HCT116 (cell line): ENCODE results near the gene OSBPL10. TPM values are rescaled to one million over a fixed set of nuclear protein-coding genes. Genes with fewer than 3 reads are reported as not detected.
A peak's percentile ranks its signal among the peaks of the same experiment; 100 is the strongest.

Experiments used
- ATAC-seq: fragments of 200-7000 bp; cut with Tn5 transposase; 2 replicates; pipeline ENCODE4 v1.9.1; 2020; ENCODE audit warnings: mild to moderate bottlenecking, moderate library complexity
- BruUV-seq: library from RNA; stranded (reverse); fragments of 400-500 nt; replicated peaks from 2 replicates; lab custom pipeline; 2021; lab: Mats Ljungman, UMichigan
- CTCF ChIA-PET: fragments of 300-600 bp; sonication (Branson Sonifier 250); formaldehyde crosslinking; loops from one replicate; lab custom pipeline; 2021; ENCODE audit warnings: antibody characterized with exemption; lab: Charles Lee
- POLR2A ChIA-PET: fragments of 300-600, 350-600 bp; sonication (Branson Sonifier 250); formaldehyde crosslinking; loops from one replicate; lab custom pipeline; 2021; ENCODE audit warnings: antibody characterized with exemption; lab: Charles Lee
- RAD21 ChIA-PET, 2 experiments: fragments of 300-600 bp; sonication (Branson Sonifier 250); formaldehyde crosslinking; loops; one replicate each; lab custom pipeline; 2023; ENCODE audit warnings: low total read pairs in 2 of 2; ENCODE audit not compliant: uncharacterized antibody in 2 of 2, unreplicated experiment in 2 of 2, low non-redundant PET in 1 of 2; lab: Charles Lee
- DNase-seq: peaks from one replicate; pipeline ENCODE4 v3.0.0-alpha.2; 2010; ENCODE audit warnings: low read depth, low spot score
- H2AFZ ChIP-seq: fragments of 200-600 bp; shearing (Covaris generic), sonication (generic); 2 replicates; pipeline ENCODE4 v1.6.1; 2017; ENCODE audit warnings: low read depth, mixed run types, mixed read lengths, antibody characterized with exemption, low read length; ENCODE audit not compliant: poor library complexity, severe bottlenecking
- H3K27ac ChIP-seq: 2 replicates; pipeline ENCODE4 v1.5.1; 2012; ENCODE audit warnings: low read depth, low read length
- H3K27me3 ChIP-seq: fragments of 200-600 bp; sonication (generic); 2 replicates; pipeline ENCODE4 v1.6.1; 2016; ENCODE audit warnings: mixed run types, low read length, mixed read lengths; ENCODE audit not compliant: insufficient read depth
- H3K36me3 ChIP-seq, 2 experiments: fragments of 200-500 bp in 1 of 2; fragments of 200-600 bp in 1 of 2; sonication (Bioruptor generic) in 1 of 2; sonication (generic) in 1 of 2; 2 replicates each; pipeline versions ENCODE4 v1.5.1 to v1.6.1; 2014 to 2016; ENCODE audit warnings: low read length in 2 of 2, inconsistent platforms in 1 of 2, mixed read lengths in 1 of 2, mixed run types in 1 of 2; ENCODE audit not compliant: insufficient read depth in 2 of 2, control insufficient read depth in 1 of 2
- H3K4me1 ChIP-seq, 2 experiments: fragments of 200-600 bp in 1 of 2; sonication (generic) in 1 of 2; 2 replicates each; pipeline versions ENCODE4 v1.5.1 to v1.6.1; 2012 to 2017; ENCODE audit warnings: low read length in 2 of 2, inconsistent platforms in 1 of 2, mild to moderate bottlenecking in 1 of 2, mixed read lengths in 1 of 2, mixed run types in 1 of 2, moderate library complexity in 1 of 2; ENCODE audit not compliant: insufficient read depth in 2 of 2, control insufficient read depth in 1 of 2
- H3K4me2 ChIP-seq: fragments of 200-600 bp; sonication (generic); 2 replicates; pipeline ENCODE4 v1.6.1; 2017; ENCODE audit warnings: mixed run types, low read length, mixed read lengths
- H3K4me3 ChIP-seq, 2 experiments: fragments of 200-600 bp in 1 of 2; sonication (generic) in 1 of 2; replicated peaks in 1 of 2; 2 replicates each; pipeline ENCODE4 v1.5.1; 2011 to 2016; ENCODE audit warnings: low read length in 2 of 2, control low read depth in 1 of 2, low read depth in 1 of 2, mild to moderate bottlenecking in 1 of 2, mixed read lengths in 1 of 2, mixed run types in 1 of 2
- H3K79me2 ChIP-seq: fragments of 200-600 bp; sonication (generic); 2 replicates; pipeline ENCODE4 v1.6.1; 2017; ENCODE audit warnings: mild to moderate bottlenecking, mixed run types, low read length, moderate library complexity, mixed read lengths; ENCODE audit not compliant: insufficient read depth
- H3K9ac ChIP-seq: fragments of 200-600 bp; sonication (generic); 2 replicates; pipeline ENCODE4 v1.6.1; 2016; ENCODE audit warnings: low read length, mixed read lengths
- H3K9me2 ChIP-seq: fragments of 200-600 bp; sonication (generic), shearing (Covaris generic); 2 replicates; pipeline ENCODE4 v1.6.1; 2017; ENCODE audit warnings: mixed run types, mild to moderate bottlenecking, moderate library complexity; ENCODE audit not compliant: insufficient read depth
- H3K9me3 ChIP-seq, 2 experiments: fragments of 200-500 bp in 1 of 2; fragments of 200-600 bp in 1 of 2; sonication (Bioruptor generic) in 1 of 2; sonication (generic) in 1 of 2; 2 replicates each; pipeline ENCODE4 v1.6.1; 2014 to 2017; ENCODE audit warnings: low read length in 2 of 2, mixed read lengths in 2 of 2, inconsistent platforms in 1 of 2, low read depth in 1 of 2, mild to moderate bottlenecking in 1 of 2, mixed run types in 1 of 2, moderate library complexity in 1 of 2; ENCODE audit not compliant: control insufficient read depth in 1 of 2, insufficient read depth in 1 of 2
- H4K20me1 ChIP-seq: fragments of 200-600 bp; sonication (generic), shearing (Covaris generic); 2 replicates; pipeline ENCODE4 v1.6.1; 2017; ENCODE audit warnings: mixed run types, mild to moderate bottlenecking, moderate library complexity; ENCODE audit not compliant: insufficient read depth
- ATF3 ChIP-seq: IDR thresholded peaks from 2 replicates; pipeline ENCODE4 v1.6.1; 2012
- CBX3 ChIP-seq: IDR thresholded peaks from 2 replicates; pipeline ENCODE4 v1.6.1; 2012; ENCODE audit warnings: low read depth
- CEBPB ChIP-seq: IDR thresholded peaks from 2 replicates; pipeline ENCODE4 v1.6.1; 2012; ENCODE audit warnings: low read depth
- CTCF ChIP-seq, 3 experiments: fragments of 200-600 bp in 1 of 3; sonication (generic) in 1 of 3; IDR thresholded peaks in 2 of 3; conservative IDR thresholded peaks in 1 of 3; 2 replicates each; pipeline ENCODE4 v1.5.1; 2012 to 2017; ENCODE audit warnings: low read depth in 2 of 3, low read length in 2 of 3, antibody characterized with exemption in 1 of 3, borderline replicate concordance in 1 of 3, control low read depth in 1 of 3, mild to moderate bottlenecking in 1 of 3, mixed read lengths in 1 of 3, mixed run types in 1 of 3, moderate library complexity in 1 of 3; ENCODE audit not compliant: insufficient read depth in 1 of 3
- EGR1 ChIP-seq: IDR thresholded peaks from 2 replicates; pipeline ENCODE4 v1.6.1; 2012; ENCODE audit warnings: low read depth
- ELF1 ChIP-seq: IDR thresholded peaks from 2 replicates; pipeline ENCODE4 v1.6.1; 2012; ENCODE audit warnings: low read depth, borderline replicate concordance
- EZH2 ChIP-seq: fragments of 200-600 bp; sonication (generic); IDR thresholded peaks from 2 replicates; pipeline ENCODE4 v1.6.1; 2017; ENCODE audit warnings: antibody characterized with exemption, mixed run types
- FOSL1 ChIP-seq: IDR thresholded peaks from 2 replicates; pipeline ENCODE4 v1.6.1; 2012; ENCODE audit warnings: low read depth
- MAX ChIP-seq: IDR thresholded peaks from 2 replicates; pipeline ENCODE4 v1.6.1; 2012
- POLR2A ChIP-seq: IDR thresholded peaks from 2 replicates; pipeline ENCODE4 v1.7.0; 2011; ENCODE audit warnings: borderline replicate concordance; ENCODE audit not compliant: insufficient read depth, insufficient read length; ENCODE audit errors: extremely low read depth
- POLR2AphosphoS5 ChIP-seq: IDR thresholded peaks from 2 replicates; pipeline ENCODE4 v1.6.1; 2011; ENCODE audit warnings: mild to moderate bottlenecking, low read depth, low read length, moderate library complexity
- RAD21 ChIP-seq: IDR thresholded peaks from 2 replicates; pipeline ENCODE4 v1.6.1; 2012; ENCODE audit warnings: low read depth, mild to moderate bottlenecking
- REST ChIP-seq: IDR thresholded peaks from 2 replicates; pipeline ENCODE4 v1.6.1; 2012; ENCODE audit warnings: low read depth
- SIN3A ChIP-seq: IDR thresholded peaks from 2 replicates; pipeline ENCODE4 v1.6.1; 2012; ENCODE audit warnings: low read depth
- SP1 ChIP-seq: IDR thresholded peaks from 2 replicates; pipeline ENCODE4 v1.6.1; 2012; ENCODE audit warnings: low read depth
- SRF ChIP-seq: IDR thresholded peaks from 2 replicates; pipeline ENCODE4 v1.6.1; 2012; ENCODE audit warnings: low read depth
- YY1 ChIP-seq: IDR thresholded peaks from 2 replicates; pipeline ENCODE4 v1.6.1; 2011; ENCODE audit warnings: low read length, low read depth, moderate library complexity, mild to moderate bottlenecking; ENCODE audit not compliant: insufficient replicate concordance; ENCODE audit errors: extremely low read depth
- ZBTB33 ChIP-seq: IDR thresholded peaks from 2 replicates; pipeline ENCODE4 v1.6.1; 2011; ENCODE audit warnings: mild to moderate bottlenecking, low read length, moderate library complexity; ENCODE audit not compliant: insufficient replicate concordance; ENCODE audit errors: extremely low read depth
- ZFX ChIP-seq: fragments of 450-650 bp; IDR thresholded peaks from 2 replicates; pipeline ENCODE4 v1.6.1; 2017
- ZNF274 ChIP-seq: fragments of 200-500 bp; sonication (Bioruptor generic); IDR thresholded peaks from 2 replicates; pipeline ENCODE4 v1.6.1; 2014; ENCODE audit warnings: mild to moderate bottlenecking, low read depth, low read length, inconsistent platforms
- intact Hi-C: fragments of 100-400 bp; cut with micrococcal nuclease; formaldehyde crosslinking; loops from 2 replicates; pipeline ENCODE4 v1.10.0; 2022
- total RNA-seq: library from RNA; stranded (reverse); gene quantifications from one replicate; pipeline ENCODE4 v1.2.1, GENCODE V29; 2021; ENCODE audit not compliant: unreplicated experiment

OSBPL10 gene
- total RNA-seq, 1 experiment from 2014 or later, result 25.8 TPM

- H3K36me3 ChIP-seq, result no peaks in the 10 kb centered on the region
- peak overlapping the region; percentile 40 for H3K27ac ChIP-seq
- POLR2A ChIA-PET, result interaction anchor here (0.6 kb wide), 1 partner anchor 255 kb away, joined by 3 read pairs; no protein-coding TSS in a partner anchor
- H2AFZ ChIP-seq, result no peak overlapping the region
- H3K4me1 ChIP-seq, result peaks cover 13 to 21% of the 10 kb centered on the region in 2 experiments
- no peak overlapping the region for H3K9ac ChIP-seq
- peak; percentile 55 for DNase-seq
- CTCF ChIA-PET, result interaction anchor here (1.0 to 1.2 kb wide), 2 partner anchors 11 to 20 kb away, joined by 3 to 5 read pairs; no protein-coding TSS in a partner anchor
- no peaks in the 10 kb centered on the region for H3K79me2 ChIP-seq
- peak; percentile 99 for ATAC-seq
- H4K20me1 ChIP-seq, result no peaks in the 10 kb centered on the region
- no TSS peak for BruUV-seq
- RAD21 ChIA-PET, result no interaction called here
- intact Hi-C loops, result no loop called here
- no peaks in the 10 kb centered on the region for H3K9me2 ChIP-seq
- no peak overlapping the region for H3K4me3 ChIP-seq
- peak overlapping the region; percentile 57 for H3K4me2 ChIP-seq
- no peaks in the 10 kb centered on the region for H3K9me3 ChIP-seq
- no peaks in the 10 kb centered on the region for H3K27me3 ChIP-seq
- TF ChIP-seq POLR2AphosphoS5 (0 out of 2 replicates have a peak, but pooled peaks have one; percentile 26), POLR2A (no peak), CBX3 (0 out of 2 replicates have a peak, but pooled peaks have one; percentile 50), SP1 (peak; percentile 36; the same call in 1 of the 2 replicates), ELF1 (no peak), ZNF274 (no peak), RAD21 (0 out of 2 replicates have a peak, but pooled peaks have one; percentile 23), EZH2 (no peak), MAX (peak; percentile 54; the same call in 1 of the 2 replicates), REST (no peak), YY1 (no peak), ZFX (no peak), CEBPB (no peak), ZBTB33 (no peak), FOSL1 (peak; percentile 82), SRF (no peak), SIN3A (no peak), EGR1 (no peak), CTCF (IDR thresholded peaks at IDR 0.05 in 2 of 3, conservative IDR thresholded peaks at IDR 0.05 in 1 of 3; ENCODE audit: borderline replicate concordance in 1 of 3, insufficient read depth in 1 of 3, low read depth in 2 of 3, low read length in 2 of 3) (peak in 2 of 3 experiments; percentile 24 to 34; a peak in 1 of 6 replicates), ATF3 (no peak)
Measured at GRCh38 chr3:31704591-31705179, 276.4 kb downstream of the OSBPL10 start.
